ENCODE measurements around the gene EDIL3. TPM values are rescaled to one million over a fixed set of nuclear protein-coding genes. Genes with fewer than 3 reads are reported as not detected.

Gene EDIL3
- total and polyA plus RNA-seq, 4 donors = 70.2 to 246 (median 79.5) TPM

DNA sequence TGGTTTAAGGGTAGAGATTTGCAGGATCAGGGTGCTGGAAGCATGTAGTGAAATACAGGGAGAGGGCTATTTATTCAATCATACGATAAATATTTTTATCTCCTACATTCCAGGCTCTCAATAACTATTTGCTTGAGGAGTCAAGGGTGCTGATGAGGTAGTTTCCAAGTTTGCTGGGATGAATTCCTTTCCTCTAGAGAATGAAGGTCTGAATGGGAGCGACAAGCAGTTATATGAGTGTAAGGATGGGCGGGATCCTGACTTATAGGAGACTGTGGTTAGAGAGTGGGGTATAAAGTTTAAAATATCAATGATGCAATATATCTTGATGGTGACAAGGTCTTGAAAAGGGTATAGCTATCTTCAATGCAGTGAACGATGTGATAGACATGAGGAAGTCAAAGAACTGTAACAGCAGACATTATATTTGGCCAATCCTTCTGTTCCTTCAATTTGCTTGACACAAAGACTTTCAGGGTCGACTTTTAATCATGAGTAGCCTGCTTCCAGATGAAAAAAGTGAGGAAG is 462.9 kb downstream of the EDIL3 start:
- H3K27me3 ChIP-seq (ENCODE audit: control insufficient read depth, insufficient read depth, low read length) = no peaks in the 10 kb centered on the region
- no peaks in the 10 kb centered on the region for H3K4me1 ChIP-seq (ENCODE audit: control insufficient read depth, insufficient read depth, low read length)

DNA sequence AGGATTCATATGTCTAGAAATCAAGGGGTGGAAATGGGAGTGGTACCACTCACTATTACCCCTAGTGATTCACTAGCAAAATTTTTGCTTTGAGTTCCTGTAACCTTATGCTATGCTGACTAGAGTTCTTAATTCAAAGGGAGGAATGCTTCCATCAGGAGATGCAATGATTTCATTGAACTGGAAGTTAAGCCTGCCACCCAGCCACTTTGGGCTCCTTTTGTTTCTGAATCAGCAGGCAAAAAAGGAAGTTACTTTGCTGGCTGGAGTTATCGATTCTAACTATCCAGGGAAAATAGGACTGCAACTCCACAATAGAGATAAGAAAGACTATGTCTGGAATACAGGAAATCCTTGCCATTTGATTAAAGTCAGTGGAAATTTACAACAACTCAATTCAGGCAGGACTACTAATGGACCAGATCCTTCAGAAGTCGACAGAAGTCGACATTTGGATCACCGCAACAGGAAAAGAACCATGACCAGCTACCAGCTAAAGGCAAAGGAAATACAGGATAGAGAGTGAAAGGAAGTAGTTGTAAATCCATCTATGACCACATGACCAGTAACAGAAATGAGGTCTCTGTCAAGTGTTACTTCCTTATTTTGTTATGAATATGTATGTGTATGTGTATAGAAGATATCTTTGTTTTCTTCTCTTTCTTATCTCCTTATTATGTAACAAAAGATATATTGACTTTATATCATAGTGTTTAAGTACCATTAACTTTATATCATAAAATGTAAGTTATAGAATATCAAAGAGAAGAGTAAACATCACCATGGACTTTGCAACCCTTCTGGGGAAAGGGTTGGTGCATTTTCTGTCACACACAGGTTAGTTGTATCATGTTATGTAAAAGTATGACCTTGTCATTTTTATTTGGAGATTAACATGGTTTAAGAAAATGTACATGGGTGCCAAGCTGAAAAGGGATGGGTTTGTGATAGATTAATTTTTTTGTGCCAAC is 465.3 kb downstream of the EDIL3 start:
- Histone ChIP-seq H3K4me1 (ENCODE audit: control insufficient read depth, insufficient read depth, low read length) (no peaks in the 10 kb centered on the region), H3K9me3 (ENCODE audit: control insufficient read depth, insufficient read depth, low read length) (no peaks in the 10 kb centered on the region), H3K27ac (ENCODE audit: low read depth, low read length) (no peak overlapping the region), H3K27me3 (ENCODE audit: control insufficient read depth, insufficient read depth, low read length) (no peaks in the 10 kb centered on the region), H3K4me3 (ENCODE audit: low read depth, low read length) (no peak overlapping the region), H3K36me3 (ENCODE audit: control insufficient read depth, insufficient read depth, low read length) (no peaks in the 10 kb centered on the region)
- no peak for DNase-seq (ENCODE audit: low read depth in 4 of 6, low spot score in 6 of 6)
- 75% methylated on average over 2 of the region's 4 CpGs for WGBS (ENCODE audit: insufficient coverage)

More for the DNA sequence above, 462.9 kb downstream of the EDIL3 start:
- 100% methylated on average over 1 of the region's 5 CpGs for WGBS (ENCODE audit: insufficient coverage)
- H3K27ac ChIP-seq (ENCODE audit: low read depth, low read length) = no peak overlapping the region
- no peak for DNase-seq (ENCODE audit: low read depth in 4 of 6, low spot score in 6 of 6)
- H3K9me3 ChIP-seq (ENCODE audit: control insufficient read depth, insufficient read depth, low read length) = no peaks in the 10 kb centered on the region
- no peak overlapping the region for H3K4me3 ChIP-seq (ENCODE audit: low read depth, low read length)
- no peaks in the 10 kb centered on the region for H3K36me3 ChIP-seq (ENCODE audit: control insufficient read depth, insufficient read depth, low read length)

DNA sequence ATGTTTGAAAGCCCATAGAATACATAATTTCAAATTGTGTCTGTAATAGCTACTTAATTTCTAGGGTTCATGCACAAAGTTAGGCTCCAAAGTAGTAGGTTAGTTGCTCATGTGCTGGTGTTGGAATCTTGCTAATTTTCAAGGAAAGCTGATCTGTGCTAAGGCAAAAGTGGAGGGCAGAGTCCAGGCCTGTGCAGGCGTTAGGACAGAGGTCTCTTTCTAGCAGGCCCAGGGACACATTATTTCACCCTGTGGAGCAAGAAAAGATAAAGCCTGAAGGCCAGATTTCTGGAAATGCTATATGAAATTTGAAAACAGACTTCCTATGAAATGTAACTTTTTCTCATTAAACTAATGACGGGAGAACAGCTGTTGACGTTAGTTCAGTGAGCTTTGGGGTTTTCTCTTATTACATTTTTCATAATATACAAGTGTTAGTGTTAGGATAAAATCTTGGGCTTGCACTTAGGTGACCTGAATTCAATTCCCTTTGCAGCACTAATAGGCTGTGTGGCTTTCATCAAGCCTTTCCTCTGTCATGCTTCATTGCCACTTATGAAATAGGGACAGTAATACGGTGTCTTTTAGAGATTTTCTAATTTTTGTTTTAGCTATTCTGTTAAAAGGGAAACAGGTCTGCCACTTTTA is 467.3 kb downstream of the EDIL3 start:
- no peak overlapping the region for H3K27ac ChIP-seq (ENCODE audit: low read depth, low read length)
- no peaks in the 10 kb centered on the region for H3K36me3 ChIP-seq (ENCODE audit: control insufficient read depth, insufficient read depth, low read length)
- no peaks in the 10 kb centered on the region for H3K27me3 ChIP-seq (ENCODE audit: control insufficient read depth, insufficient read depth, low read length)
- H3K4me1 ChIP-seq (ENCODE audit: control insufficient read depth, insufficient read depth, low read length) = no peaks in the 10 kb centered on the region
- H3K4me3 ChIP-seq (ENCODE audit: low read depth, low read length) = no peak overlapping the region
- DNase-seq (ENCODE audit: low read depth in 4 of 6, low spot score in 6 of 6) = peak in 1 of 6 donors; percentile 46
- no peaks in the 10 kb centered on the region for H3K9me3 ChIP-seq (ENCODE audit: control insufficient read depth, insufficient read depth, low read length)
- WGBS (ENCODE audit: insufficient coverage) = 71% methylated on average over 1 of the region's 4 CpGs

DNA sequence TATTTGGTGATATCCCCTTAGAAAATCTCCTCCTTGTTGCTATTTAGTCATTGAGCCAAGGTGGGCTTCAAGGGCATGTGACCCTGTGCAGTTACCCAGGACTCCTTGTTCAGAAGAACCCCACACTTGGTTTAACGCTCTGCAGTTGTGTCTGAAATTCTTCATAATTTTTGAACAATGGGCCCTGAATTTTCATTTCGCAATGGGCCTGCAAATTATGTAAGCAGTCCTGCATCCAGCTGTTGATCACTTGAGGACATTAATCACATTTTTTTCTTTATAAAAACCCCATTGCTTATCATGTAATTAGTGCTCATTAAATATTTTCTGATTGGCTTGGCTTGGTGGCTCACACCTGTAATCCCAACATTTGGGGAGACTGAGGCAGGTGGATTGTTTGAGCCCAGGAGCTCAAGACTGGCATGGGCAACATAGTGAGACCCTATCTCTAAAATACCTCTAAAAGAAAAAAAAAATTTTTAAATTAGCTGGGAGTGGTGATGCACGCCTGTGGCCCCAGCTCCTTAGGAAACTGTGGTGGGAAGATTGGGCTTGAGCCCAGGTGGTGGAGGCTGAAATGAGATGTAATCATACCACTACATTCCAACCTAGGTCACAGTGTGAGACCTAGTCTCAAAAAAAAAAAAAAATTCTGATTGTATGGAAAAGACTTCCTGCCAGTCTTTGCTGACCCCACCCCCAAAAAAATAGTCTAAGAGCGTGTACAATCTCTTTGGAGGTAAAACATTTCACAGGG is 469.8 kb downstream of the EDIL3 start:
- H3K9me3 ChIP-seq (ENCODE audit: control insufficient read depth, insufficient read depth, low read length) = no peaks in the 10 kb centered on the region
- 92% methylated on average over 1 of the region's 4 CpGs for WGBS (ENCODE audit: insufficient coverage)

DNA sequence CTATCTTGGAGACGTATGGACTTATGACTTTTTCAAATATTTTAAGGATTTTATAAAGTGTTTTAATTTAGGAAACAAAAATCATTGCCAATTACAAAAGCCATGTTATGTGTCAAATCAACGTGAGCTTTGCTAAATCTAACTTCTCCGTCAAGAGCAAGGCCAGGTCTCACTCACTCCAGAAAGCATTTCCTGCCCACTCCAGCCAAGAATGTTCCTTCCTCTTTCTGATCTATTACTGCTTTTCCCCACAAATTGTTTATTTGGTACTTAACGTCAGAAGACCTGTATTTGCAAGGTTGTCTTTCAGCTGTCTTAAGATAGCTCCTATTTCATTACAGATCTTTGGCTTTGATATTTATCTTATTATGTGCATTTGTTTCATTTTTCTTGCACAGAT is 470.5 kb downstream of the EDIL3 start:
- H3K27ac ChIP-seq (ENCODE audit: low read depth, low read length) = no peak overlapping the region
- no peak for DNase-seq (ENCODE audit: low read depth in 4 of 6, low spot score in 6 of 6)
- H3K36me3 ChIP-seq (ENCODE audit: control insufficient read depth, insufficient read depth, low read length) = no peaks in the 10 kb centered on the region
- no peaks in the 10 kb centered on the region for H3K9me3 ChIP-seq (ENCODE audit: control insufficient read depth, insufficient read depth, low read length)
- no peak overlapping the region for H3K4me3 ChIP-seq (ENCODE audit: low read depth, low read length)
- H3K4me1 ChIP-seq (ENCODE audit: control insufficient read depth, insufficient read depth, low read length) = no peaks in the 10 kb centered on the region
- WGBS (ENCODE audit: insufficient coverage) = 76% methylated on average over 2 of the region's 4 CpGs
- no peaks in the 10 kb centered on the region for H3K27me3 ChIP-seq (ENCODE audit: control insufficient read depth, insufficient read depth, low read length)

More for the DNA sequence above, 469.8 kb downstream of the EDIL3 start:
- H3K27me3 ChIP-seq (ENCODE audit: control insufficient read depth, insufficient read depth, low read length) = no peaks in the 10 kb centered on the region
- DNase-seq (ENCODE audit: low read depth in 4 of 6, low spot score in 6 of 6) = no peak
- H3K4me3 ChIP-seq (ENCODE audit: low read depth, low read length) = no peak overlapping the region
- H3K4me1 ChIP-seq (ENCODE audit: control insufficient read depth, insufficient read depth, low read length) = no peaks in the 10 kb centered on the region
- no peak overlapping the region for H3K27ac ChIP-seq (ENCODE audit: low read depth, low read length)
- H3K36me3 ChIP-seq (ENCODE audit: control insufficient read depth, insufficient read depth, low read length) = no peaks in the 10 kb centered on the region

DNA sequence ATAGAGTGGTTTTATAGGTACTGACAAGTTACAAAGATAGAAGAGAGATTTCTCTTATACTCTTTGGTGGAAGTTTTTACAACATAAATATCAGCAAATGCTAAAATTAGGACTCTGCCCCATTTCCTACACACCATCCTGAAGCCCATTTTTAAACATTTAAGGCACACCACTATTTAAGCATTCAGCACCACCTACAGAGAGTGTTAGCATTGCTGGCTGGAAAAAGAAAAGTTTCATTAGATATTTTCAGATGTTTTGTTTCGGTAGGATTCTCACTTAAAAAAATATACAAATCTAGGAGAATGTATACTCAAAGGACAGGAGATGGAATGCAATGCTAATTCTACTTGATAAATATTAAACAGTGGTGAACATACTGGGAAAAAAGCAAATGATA is 471.1 kb downstream of the EDIL3 start:
- Histone ChIP-seq H3K36me3 (ENCODE audit: control insufficient read depth, insufficient read depth, low read length) (no peaks in the 10 kb centered on the region), H3K27ac (ENCODE audit: low read depth, low read length) (no peak overlapping the region), H3K27me3 (ENCODE audit: control insufficient read depth, insufficient read depth, low read length) (no peaks in the 10 kb centered on the region), H3K9me3 (ENCODE audit: control insufficient read depth, insufficient read depth, low read length) (no peaks in the 10 kb centered on the region), H3K4me3 (ENCODE audit: low read depth, low read length) (no peak overlapping the region), H3K4me1 (ENCODE audit: control insufficient read depth, insufficient read depth, low read length) (no peaks in the 10 kb centered on the region)
- no peak for DNase-seq (ENCODE audit: low read depth in 4 of 6, low spot score in 6 of 6)
- no CpG with 5 or more reads among the region's 1 CpG for WGBS (ENCODE audit: insufficient coverage)

DNA sequence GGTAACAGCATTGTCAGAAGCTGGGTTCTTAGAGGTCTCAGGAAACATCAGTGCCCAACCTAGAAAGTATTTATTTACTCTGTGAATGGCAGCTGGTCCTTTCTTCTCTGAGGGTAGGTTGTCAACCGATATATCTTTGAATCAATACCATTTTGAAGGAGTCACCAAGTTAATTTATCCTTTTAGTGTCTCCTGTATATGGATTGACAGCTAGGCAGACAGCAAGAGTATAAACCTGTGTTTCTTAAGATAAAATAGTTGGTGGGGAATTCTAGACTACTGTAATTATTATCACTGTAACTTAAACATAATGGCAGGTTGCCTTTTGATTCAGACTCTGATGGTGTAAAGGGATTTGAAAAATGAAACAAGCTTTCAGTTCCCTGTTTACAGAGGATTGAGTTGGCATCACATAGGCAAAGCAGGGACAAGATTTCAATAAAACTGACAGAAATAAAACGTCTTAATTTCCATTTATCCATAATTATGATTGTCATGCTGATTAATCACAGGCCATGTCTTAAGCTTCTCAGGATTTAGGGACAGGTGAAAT is 473.2 kb downstream of the EDIL3 start:
- Histone ChIP-seq H3K27ac (ENCODE audit: low read depth, low read length) (no peak overlapping the region), H3K27me3 (ENCODE audit: control insufficient read depth, insufficient read depth, low read length) (no peaks in the 10 kb centered on the region), H3K4me3 (ENCODE audit: low read depth, low read length) (no peak overlapping the region), H3K9me3 (ENCODE audit: control insufficient read depth, insufficient read depth, low read length) (no peaks in the 10 kb centered on the region), H3K4me1 (ENCODE audit: control insufficient read depth, insufficient read depth, low read length) (no peaks in the 10 kb centered on the region), H3K36me3 (ENCODE audit: control insufficient read depth, insufficient read depth, low read length) (no peaks in the 10 kb centered on the region)
- DNase-seq (ENCODE audit: low read depth in 4 of 6, low spot score in 6 of 6) = no peak
- no CpG with 5 or more reads among the region's 2 CpGs for WGBS (ENCODE audit: insufficient coverage)

DNA sequence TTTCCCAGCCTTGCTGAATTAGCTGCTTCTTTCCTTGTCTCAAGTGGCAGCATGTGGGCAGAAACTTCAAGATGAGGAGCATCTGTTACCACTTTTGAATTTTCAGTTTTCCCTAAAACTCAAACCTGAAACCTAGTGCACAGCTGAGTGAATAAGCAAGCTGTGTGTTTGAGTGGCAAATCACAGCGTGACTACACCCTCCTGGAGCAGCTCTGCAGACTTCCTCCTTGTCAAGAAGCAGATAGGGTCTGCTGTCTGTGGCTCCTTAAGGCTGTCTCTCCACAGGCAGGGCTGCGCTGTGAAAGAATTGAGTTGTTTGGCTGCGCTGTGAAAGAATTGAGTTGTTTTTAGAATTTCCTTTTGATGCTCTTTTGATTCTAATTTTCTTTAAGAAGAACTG is 484.4 kb downstream of the EDIL3 start:
- Histone ChIP-seq H3K9me3 (ENCODE audit: control insufficient read depth, insufficient read depth, low read length) (no peaks in the 10 kb centered on the region), H3K36me3 (ENCODE audit: control insufficient read depth, insufficient read depth, low read length) (no peaks in the 10 kb centered on the region), H3K4me3 (ENCODE audit: low read depth, low read length) (no peak overlapping the region), H3K4me1 (ENCODE audit: control insufficient read depth, insufficient read depth, low read length) (no peaks in the 10 kb centered on the region), H3K27me3 (ENCODE audit: control insufficient read depth, insufficient read depth, low read length) (no peaks in the 10 kb centered on the region), H3K27ac (ENCODE audit: low read depth, low read length) (no peak overlapping the region)
- peak in 2 of 6 donors; percentile 56 to 72 for DNase-seq (ENCODE audit: low read depth in 4 of 6, low spot score in 6 of 6)
- 33% methylated on average over 1 of the region's 3 CpGs for WGBS (ENCODE audit: insufficient coverage)

DNA sequence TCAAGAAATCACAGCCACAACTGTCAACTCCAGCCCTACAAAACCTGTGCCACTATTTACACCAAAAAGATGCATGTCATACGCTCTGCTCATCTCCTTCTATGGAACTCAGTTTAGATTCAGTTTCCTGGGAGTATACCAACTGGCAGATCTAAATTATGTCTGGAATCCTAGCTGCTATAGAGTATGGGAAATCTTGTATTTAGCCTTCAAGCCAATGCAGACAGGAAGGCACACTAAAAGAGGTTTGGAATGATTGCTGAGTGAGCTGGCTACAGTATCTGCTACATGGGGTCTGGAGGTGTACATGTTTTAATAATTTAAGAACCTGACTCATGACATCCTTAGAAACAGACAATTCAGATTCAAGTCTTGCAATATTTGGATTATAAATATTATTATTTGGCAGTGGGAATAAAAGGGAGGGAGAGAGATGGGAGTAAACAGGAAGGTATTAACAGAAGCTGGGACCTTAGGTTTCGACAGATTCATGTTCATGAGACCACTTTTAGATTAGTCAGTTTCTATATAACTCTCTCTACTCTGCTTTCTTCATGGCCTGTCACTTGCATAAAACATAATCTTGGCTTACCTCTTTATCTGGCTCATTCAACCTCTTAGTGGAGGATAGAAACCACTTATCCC is 485.2 kb downstream of the EDIL3 start:
- H3K4me1 ChIP-seq (ENCODE audit: control insufficient read depth, insufficient read depth, low read length) = no peaks in the 10 kb centered on the region
- no CpG with 5 or more reads among the region's 2 CpGs for WGBS (ENCODE audit: insufficient coverage)
- peak in 1 of 6 donors; percentile 73 for DNase-seq (ENCODE audit: low read depth in 4 of 6, low spot score in 6 of 6)

More for the DNA sequence above, 485.2 kb downstream of the EDIL3 start:
- Histone ChIP-seq H3K27me3 (ENCODE audit: control insufficient read depth, insufficient read depth, low read length) (no peaks in the 10 kb centered on the region), H3K4me3 (ENCODE audit: low read depth, low read length) (no peak overlapping the region), H3K9me3 (ENCODE audit: control insufficient read depth, insufficient read depth, low read length) (no peaks in the 10 kb centered on the region), H3K36me3 (ENCODE audit: control insufficient read depth, insufficient read depth, low read length) (no peaks in the 10 kb centered on the region), H3K27ac (ENCODE audit: low read depth, low read length) (no peak overlapping the region)

Measured in spinal cord (tissue), 10 donors.